SKM-1 treated with dmso at 0.1 percent for 144 hours (cell line): ENCODE measurements around the gene CYB5R3.
A peak's percentile ranks its signal among the peaks of the same experiment; 100 is the strongest.
"Not testable (repeated sequence)": the region's sequence is repeated elsewhere in the genome, so short reads cannot be mapped to it uniquely, and the experiment has no call there.

Experiments
- DNase-seq: peaks from one replicate; lab custom pipeline; 2025; ENCODE audit not compliant: unreplicated experiment; lab: John Stamatoyannopoulos, UW

Gene CYB5R3

DNA sequence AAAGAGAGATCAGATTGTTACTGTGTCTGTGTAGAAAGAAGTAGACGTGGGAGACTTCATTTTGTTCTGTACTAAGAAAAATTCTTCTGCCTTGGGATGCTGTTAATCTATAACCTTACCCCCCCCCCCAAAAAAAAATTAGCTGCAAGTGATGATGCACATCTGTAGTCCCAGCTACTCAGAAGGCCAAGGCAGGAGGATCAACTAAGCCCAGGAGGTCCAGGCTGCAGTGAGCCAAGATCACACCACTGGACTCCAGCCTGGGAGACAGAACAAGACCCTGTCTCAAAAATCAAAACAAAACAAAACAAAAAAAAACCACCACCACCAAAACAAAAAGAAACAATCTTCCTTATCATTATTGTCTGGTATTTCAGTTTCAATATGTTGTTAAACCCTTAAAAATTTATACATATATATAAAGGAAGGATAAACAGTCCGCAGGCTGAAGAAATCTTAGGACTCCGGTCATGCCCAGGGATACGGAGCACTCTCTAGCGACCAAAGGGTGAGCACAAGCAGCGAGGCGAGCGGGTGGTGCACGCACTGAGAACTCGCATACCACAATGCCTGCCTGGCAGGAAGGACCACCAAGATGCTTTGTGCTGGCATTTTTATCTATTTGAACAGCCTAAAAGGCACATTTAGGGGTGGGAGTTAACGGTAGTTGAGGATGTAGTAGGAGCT, 40.9 kb downstream of the CYB5R3 start:
- no peak for DNase-seq

- not testable (repeated sequence) for DNase-seq
Measured at GRCh38 chr22:42607641-42608040, 41.6 kb downstream of the CYB5R3 start.

- DNase-seq = no peak
Measured at GRCh38 chr22:42604403-42604802, 44.8 kb downstream of the CYB5R3 start.

- DNase-seq = no peak
Measured at GRCh38 chr22:42603427-42603826, 45.8 kb downstream of the CYB5R3 start.

- DNase-seq = no peak
Measured at GRCh38 chr22:42602470-42602869, 46.7 kb downstream of the CYB5R3 start.

DNA sequence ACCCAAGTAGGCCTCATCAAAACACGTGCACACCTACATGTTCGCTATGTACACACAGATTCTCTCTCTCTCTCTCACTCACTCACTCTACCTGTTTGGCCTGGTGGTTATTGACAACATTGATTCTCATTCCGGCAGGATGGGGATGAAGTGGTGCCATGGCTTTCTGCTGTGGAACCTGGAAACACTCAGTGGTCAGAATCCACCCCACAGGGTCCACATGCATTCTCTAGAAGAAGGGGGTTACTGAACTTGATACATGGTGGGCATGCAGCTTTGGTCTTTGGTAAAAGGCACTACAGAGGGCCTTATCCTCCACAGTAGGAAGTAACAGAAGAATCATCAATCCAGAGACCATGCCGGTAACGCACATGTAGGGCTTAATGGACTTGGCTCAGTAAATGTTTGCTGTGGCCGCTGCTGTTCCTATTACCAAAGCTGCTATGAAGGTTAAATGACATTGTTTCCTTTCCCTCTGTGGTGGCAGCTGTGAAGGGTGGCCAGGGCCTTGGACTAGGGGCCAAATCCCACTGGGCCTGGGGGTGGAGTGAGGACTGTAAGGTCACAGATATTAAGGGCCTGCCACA, 47.2 kb downstream of the CYB5R3 start:
- no peak for DNase-seq

DNA sequence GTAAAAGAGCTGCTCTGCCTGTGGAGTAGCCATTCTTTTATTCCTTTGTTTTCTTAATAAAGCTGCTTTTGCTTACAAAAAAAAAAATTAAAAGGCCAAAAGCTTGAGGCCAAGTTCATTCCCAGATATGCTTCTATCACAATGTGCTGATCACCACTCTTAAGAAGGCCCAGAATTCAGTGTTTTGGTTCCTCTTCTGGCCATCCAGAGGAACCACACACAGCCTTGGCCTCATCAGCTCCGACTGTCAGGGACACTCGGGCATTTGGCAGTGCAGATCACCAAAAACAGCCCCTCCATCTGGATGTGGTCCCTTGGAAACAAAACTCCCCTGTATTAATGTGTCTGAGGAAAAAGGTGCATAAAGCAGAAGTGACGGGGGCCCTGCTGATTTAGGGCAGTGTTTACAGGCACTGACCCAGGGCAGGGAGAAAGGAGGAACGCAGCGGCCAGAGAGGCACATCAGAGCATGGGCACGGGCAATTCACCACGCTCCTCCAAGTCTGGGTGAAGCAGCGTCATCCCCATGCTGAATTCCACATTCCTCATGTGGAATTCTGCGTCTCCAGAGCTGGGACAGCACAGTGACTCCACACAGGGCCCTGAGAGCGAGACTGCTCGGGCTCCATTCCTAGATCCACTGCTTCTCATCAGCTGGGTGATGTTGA, 52.2 kb downstream of the CYB5R3 start:
- no peak for DNase-seq

DNA sequence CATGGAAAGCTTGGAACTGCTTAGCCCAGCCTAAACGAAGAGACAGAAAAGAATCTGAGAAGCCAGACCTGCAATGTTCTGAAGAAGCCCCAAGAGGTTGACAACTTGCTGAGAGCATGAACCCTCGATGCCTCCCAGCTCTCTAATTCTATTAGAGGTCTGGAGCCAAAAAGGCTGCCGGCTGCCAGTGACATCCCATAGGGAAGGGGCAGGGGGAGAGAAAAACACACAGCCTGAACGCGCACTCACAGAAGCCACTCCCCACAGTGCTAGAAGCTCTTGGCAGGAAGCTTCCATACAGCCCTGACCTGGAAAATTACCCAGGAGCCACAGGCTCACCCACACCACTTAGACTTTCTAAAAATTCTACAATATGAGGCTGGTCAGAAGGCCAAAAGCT, 52.9 kb downstream of the CYB5R3 start:
- no peak for DNase-seq

- DNase-seq = no peak
Measured at GRCh38 chr22:42595434-42595833, 53.8 kb downstream of the CYB5R3 start.

GRCh38 chr22:42591987-42592386, 57.2 kb downstream of the CYB5R3 start:
- no peak for DNase-seq

DNA sequence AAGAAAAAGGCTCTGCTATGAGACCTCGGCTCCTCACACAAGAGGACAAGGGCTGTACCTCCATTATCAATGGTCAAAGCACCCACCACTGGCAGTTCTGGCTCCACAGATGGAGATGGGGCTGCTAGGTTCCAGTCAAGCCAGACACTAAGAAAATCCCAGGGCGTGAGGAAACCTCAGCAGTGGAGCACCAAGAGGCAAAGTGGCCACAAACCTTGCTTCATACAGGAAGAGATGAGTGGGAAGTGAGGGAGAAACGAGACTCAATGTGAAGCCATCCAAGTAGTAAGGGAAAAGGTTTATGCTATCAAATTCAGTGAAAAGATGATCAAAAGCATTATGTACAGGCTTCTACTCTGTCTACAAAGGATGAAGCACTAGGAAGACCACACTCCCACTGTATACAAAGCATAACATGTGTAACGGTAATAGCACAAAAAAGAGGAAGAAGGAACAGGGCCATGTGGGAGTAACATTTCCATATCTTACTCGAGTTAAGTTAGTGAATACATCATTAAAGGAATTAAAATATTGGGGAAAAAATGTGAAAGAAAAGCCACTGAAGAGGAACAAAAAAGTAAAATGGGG, 61.5 kb downstream of the CYB5R3 start:
- DNase-seq = peak; percentile 79

DNA sequence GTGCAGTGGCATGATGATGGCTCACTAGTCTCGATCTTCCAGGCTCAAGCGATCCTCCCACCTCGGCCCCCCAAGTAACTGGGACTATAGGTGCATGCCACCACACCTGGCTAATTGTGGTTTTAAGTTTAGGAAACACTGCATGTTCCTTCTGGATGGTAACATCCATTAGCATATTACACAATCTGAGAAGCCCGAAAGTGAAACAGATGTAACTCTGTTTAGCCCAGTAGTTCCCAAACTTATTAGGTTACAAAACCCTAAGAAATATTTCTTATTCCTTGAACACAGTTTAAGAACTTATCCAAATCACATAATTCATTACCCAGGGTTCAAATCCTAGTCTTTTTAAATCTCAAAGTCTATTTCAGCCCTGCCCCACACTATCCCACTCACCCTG, 62.8 kb downstream of the CYB5R3 start:
- DNase-seq = no peak

- no peak for DNase-seq
Measured at GRCh38 chr22:42585096-42585495, 64.1 kb downstream of the CYB5R3 start.

- DNase-seq = no peak
Measured at GRCh38 chr22:42584364-42584940, 64.7 kb downstream of the CYB5R3 start.

GRCh38 chr22:42582987-42583386, 66.2 kb downstream of the CYB5R3 start:
- DNase-seq = no peak

DNA sequence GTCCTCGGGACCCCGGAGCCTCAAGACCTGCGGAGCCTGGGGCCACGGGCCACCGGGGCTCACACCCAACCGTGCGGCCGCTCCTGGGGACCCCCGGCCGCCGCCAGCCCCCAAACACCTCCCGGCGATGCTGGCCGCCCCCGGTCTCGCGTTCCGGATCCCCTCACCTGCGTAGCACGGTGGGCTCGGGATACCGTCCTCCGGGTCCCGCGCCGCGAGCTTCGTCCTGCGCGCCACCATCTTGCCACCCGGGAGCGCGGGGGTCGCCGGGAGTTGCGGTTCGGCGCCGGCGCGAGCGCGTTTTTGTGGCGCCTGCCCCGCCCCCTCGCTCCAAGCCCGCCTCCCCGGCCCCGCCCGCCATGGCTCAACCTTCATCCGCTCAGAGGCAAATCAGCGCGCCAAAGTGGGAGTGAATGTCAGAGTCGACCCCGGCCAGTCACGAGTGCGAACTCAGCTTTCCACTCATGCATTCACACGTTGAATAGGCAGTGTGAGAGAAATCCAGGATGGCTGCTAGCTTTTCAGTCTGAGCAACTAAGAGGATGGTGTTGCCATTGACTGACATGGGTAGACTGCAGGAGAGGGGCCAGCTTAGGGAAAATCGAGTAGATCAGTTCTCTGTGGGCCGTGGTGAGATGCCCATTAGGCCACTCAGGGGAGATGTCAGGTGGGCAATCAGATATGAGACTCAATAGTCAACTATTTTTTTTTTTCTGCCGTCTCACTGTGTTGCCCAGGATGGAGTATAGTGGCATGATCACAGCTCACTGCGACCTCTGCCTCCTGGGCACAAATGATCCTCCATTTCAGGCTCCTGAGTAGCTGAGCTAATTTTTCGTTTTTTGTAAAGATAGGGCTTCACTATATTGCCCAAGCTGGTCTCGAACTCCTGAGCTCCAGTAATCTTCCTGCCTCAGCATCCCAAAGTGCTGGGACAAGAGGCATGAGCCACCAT, 67.2 kb downstream of the CYB5R3 start:
- peak; percentile 66 for DNase-seq

DNA sequence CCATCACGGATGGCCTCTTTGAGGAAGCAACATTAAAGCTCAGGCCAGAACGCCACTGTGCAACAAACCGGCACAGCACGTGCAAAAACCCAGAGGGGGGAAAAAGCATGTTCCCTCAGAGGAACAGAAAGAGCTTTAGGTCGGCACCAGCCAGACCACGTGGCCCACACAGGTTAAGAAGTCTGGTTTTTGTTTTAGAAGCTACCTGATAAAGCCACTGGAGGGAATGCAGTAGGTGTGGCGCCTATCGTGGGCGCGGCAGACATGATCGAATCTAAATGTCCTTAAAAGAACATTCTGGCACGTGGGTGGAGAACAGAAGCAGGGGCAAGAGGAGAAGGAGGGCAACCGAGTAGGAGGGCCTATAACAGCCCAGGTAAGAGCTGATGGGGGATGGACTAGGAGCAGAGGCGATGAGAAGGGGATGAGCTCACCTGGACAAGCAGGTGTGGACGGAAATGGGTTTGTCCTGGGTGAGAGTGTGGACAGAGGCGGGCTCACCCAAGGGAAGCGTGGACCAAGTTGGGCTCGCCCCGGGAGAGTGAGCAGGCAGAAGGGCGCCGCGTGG, 67.9 kb downstream of the CYB5R3 start:
- DNase-seq = not testable (repeated sequence)

- DNase-seq = not testable (repeated sequence)
Measured at GRCh38 chr22:42580040-42580439, 69.2 kb downstream of the CYB5R3 start.

DNA sequence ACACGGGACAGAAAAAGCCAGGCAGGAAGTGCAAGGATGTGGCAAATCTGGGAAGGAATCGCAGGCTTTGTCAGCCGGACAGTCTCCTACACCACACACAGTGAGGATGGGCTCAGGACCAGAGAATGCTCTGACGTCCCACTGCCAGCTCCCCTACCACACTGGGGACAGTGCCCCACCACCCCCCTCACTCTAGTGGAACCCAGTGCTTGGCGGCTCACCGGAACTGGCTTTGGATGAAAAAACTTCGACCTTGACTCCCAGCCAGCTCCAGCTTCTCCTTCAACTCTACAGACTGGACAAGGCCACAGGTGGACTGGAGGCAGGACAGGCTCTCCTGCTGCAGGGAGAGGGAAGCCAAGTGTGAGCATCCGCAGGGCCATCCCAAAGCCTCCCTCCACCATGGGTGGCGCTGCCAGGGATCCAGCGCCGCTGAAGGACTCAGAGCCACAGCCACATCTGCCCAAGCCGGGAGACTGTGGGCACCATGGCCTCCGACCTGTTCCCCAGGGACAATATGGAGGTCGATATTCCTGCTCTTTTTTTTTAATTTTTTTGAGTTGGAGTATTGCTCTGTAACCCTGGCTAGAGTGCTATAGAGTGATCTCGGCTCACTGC, 71.5 kb downstream of the CYB5R3 start:
- no peak for DNase-seq

DNA sequence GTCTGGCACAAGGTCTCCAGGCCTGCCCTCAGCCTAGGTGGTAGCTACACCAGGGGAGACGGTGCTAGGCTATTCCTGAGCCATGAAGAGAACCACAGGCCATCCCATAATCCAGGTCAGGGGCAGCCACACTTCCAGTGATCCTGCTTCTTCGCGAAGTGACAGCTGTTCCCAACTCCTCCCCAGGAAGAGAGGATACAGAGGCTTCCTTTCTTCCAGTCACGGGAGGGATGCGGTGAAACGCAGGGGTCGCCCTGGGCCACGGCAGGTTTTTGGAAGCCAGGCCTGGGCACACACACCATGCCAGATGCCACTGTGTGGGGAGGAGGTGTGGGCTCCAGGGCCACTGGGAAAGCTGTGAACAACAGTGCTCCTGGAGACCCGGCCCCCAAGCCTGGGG, 72.1 kb downstream of the CYB5R3 start:
- not testable (repeated sequence) for DNase-seq
